ENCODE data around the gene SYS1. TPM values are rescaled to one million over a fixed set of nuclear protein-coding genes. Genes with fewer than 3 reads are reported as not detected.
"Not testable (repeated sequence)": the region's sequence is repeated elsewhere in the genome, so short reads cannot be mapped to it uniquely, and the experiment has no call there.

Gene SYS1
- total RNA-seq, 2 donors from 2014 or later = 28.0 to 33.3 TPM

DNA sequence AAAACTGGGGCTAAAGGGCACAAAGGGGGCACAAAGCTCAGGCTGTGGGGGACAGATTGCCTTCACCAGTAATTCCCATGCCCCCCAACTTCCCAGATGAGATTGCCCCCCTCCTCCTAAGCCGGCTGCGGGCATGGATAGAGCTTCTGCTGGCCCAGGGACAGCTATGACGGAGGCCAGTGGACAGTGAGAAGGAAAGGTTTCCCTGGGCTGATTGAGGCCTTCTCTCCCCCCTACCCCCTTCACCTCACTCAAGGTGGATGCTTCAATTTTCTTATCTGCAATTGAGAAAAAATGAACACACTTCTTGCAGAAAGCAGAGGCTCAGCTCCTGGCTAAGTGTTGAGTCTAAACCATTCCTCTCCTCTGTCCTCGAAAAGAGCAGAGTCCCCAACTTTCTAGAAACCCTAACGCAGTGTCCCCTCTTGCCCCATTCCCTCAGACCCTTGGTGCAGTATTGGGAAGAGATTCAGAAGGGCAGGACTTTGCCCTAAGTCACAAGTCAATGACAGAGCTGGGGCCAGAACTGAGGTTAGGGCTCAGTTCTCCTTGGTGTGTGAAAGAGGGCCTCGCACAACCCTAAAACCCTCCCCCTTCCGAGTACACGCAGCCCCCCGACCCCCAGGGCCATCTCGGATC is 15.5 kb upstream of the SYS1 start:
- no peak for DNase-seq (ENCODE audit: low spot score in 2 of 2)
- no peaks in the 10 kb centered on the region for H3K9me3 Mint-ChIP-seq
- peak in 1 of 2 donors; percentile 42 for ATAC-seq
- peaks cover 0 to 4% of the 10 kb centered on the region in 2 donors for H3K36me3 Mint-ChIP-seq
- peak overlapping the region; percentile 72 to 84 for H3K27ac Mint-ChIP-seq

DNA sequence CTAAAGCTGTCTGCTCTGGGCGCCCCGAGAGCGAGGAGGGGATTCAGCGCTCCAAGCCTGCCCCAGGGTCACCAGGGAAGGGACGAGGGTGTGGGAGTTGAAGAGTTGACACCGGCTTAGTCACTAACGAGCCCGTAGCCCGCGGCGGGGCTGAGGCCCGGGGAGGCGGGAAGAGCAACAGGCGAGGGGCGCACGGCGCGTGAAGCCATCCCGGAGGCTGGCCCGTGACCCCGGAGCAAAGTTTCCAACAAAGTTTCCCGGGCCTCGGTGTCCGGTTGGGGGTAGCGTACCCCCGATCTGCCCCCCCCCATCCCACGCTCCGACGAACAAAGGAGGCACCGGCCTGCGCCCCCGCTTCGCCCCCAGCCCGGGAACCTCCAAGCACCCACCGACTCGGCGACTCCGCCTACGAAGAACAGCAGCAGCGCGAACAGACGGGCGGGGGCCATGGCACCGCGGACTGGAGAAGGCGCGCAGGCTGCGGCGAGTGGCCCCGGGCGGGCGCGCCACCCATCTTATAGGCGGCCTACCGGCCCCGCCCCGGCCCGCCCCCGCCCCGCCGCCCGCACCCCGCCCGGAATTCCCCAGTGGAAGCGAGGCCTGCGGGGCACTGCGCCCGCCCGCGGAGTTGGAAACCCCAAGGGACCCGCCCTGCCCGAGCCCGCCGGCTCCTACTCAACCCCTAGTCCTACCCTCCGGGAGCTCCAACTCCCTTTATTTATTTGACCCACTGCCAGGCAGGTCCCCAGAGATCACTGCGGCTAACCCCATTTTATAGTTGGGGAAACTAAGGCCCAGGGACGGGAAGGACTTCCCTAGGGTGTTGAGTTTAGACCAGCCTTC is 14.8 kb upstream of the SYS1 start, which contains the start of gene SDC4:
Gene SDC4 (minus strand): TSS at position 489 of the 843 bp plus-strand sequence. CDS start 40 bp downstream, at position 449.
- DNase-seq (ENCODE audit: low spot score in 2 of 2) (peak; percentile 69 to 75), ATAC-seq (peak; percentile 69 to 82)
- peak within 1 kb of the TSS; percentile 72 to 84 for H3K27ac Mint-ChIP-seq

DNA sequence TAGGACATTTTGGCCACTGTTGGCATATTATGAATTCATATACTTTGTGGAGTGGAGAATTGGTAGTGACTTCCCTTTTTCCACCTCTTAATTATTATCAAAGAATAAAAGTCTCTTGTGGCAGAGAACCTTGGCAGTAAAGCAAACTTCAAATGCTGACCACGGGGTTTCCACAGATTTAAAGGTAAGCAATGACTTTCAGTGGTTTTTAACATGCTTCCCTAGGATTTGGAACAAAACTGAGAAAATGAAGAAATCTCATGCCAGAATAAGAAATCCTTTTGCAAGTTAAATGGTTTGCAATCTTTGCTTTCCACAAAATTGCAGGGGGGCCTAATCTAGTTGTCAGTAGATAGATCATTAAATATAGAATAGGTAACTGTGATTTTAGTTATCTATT is 12.7 kb upstream of the SYS1 start:
- no peak for ATAC-seq
- Mint-ChIP-seq H3K9me3 (no peaks in the 10 kb centered on the region), H3K27ac (no peak overlapping the region), H3K36me3 (peaks cover 0 to 4% of the 10 kb centered on the region in 2 donors)
- DNase-seq (ENCODE audit: low spot score in 2 of 2) = no peak

More for the DNA sequence above, 14.8 kb upstream of the SYS1 start, which contains the start of gene SDC4:
- peaks cover 0 to 4% of the 10 kb centered on the region in 2 donors for H3K36me3 Mint-ChIP-seq
- H3K9me3 Mint-ChIP-seq = no peaks in the 10 kb centered on the region

DNA sequence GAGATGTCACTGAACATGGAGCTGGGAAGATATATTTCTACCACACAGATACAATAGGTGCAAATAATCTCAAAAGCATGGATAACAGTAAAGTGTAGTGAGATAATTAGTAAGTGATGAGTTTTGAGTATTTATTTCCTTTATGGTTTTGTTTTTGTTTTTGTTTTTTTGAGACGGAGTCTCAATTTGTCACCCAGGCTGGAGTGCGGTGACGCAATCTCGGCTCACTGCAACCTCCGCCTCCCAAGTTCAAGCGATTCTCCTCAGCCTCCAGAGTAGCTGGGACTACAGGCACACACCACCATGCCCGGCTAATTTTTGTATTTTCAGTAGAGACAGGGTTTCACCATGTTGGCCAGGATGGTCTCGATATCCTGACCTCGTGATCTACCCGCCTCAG is 12.2 kb upstream of the SYS1 start:
- H3K27ac Mint-ChIP-seq; H3K9me3 Mint-ChIP-seq; DNase-seq (ENCODE audit: low spot score in 2 of 2); ATAC-seq; H3K36me3 Mint-ChIP-seq: not testable (repeated sequence)

DNA sequence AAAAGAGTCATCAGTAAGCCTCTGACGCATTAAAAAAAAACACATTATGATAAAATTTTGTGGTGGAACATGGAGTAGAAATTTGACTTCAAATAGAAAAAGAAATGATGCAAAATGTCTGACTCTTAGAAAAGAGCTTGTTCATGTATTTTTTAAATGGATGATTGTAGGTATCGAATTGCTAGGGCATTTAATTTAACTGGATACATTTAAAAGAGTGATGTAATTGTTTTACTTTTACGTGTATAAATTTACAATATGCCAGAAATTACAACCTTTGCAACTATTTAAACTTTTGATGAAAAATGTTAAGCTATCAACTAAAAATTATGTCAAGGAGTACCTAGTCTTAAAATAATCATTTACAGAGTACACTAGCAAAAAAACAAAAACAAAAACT is 10.2 kb upstream of the SYS1 start:
- H3K36me3 Mint-ChIP-seq = peaks cover 0 to under 1% of the 10 kb centered on the region in 2 donors
- no peak for DNase-seq (ENCODE audit: low spot score in 2 of 2)
- H3K9me3 Mint-ChIP-seq = no peaks in the 10 kb centered on the region
- ATAC-seq = no peak
- H3K27ac Mint-ChIP-seq = no peak overlapping the region

DNA sequence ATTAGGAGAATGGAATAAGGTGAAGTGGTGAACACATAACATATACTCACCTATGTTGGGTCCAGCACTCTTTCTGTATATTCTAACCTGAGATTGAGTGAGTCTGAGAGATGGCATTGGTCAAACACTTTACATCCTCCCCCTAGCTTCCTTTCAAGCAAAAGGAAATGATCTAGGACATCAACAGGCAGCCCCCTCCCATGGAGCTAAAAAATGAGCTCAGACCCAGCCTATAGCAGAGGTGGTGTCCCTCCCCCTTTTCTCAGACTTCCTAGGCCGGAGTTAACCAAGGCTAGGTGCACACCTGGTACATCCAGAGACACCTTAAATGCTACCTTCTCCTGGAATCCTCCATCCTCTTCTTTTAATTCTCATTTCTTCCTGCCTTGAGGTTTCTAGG is 9.2 kb upstream of the SYS1 start:
- DNase-seq (ENCODE audit: low spot score in 2 of 2) (no peak), ATAC-seq (no peak)
- peak overlapping the region in 1 of 2 donors; percentile 87 for H3K27ac Mint-ChIP-seq
- H3K36me3 Mint-ChIP-seq = no peaks in the 10 kb centered on the region
- no peaks in the 10 kb centered on the region for H3K9me3 Mint-ChIP-seq

DNA sequence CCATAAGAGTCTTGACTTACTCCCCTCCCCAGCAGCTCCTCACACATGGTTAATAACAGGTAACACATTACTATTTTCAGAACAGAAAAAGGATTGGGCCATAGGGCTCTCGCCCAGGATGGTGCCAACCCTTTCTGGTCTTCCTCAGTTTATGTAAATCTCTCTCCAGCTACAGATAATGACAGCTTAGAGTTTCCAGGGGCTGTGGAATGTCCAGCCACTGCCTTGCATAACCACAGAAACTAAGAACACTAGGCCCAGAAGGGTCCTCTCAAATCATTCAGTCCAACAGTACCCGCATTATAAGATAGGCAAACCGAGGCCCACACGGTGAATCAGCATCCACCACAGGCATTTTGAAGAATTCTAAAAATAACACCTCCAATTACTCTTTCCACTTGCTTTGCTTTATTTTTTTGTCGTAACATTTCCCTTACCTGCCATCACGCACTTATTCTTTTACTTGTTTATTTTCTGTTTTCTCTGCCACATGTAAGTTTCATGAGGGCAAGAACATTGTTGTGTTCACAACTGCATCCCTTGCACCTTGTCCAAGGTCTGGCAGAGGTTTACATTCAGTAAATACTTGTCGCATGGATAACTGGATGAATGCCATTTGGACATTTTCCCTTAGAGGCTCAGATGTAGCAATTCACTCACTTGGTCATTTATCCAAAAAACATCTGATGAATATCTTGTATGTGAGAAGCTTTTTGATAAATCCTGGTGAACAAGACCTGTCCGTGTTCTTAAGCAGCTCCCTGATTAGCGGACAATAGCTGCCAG is 8.3 kb upstream of the SYS1 start:
- Mint-ChIP-seq H3K9me3 (no peaks in the 10 kb centered on the region), H3K27ac (peak overlapping the region in 1 of 2 donors; percentile 87), H3K36me3 (no peaks in the 10 kb centered on the region)
- ATAC-seq (peak; percentile 40 to 80), DNase-seq (ENCODE audit: low spot score in 2 of 2) (no peak)

DNA sequence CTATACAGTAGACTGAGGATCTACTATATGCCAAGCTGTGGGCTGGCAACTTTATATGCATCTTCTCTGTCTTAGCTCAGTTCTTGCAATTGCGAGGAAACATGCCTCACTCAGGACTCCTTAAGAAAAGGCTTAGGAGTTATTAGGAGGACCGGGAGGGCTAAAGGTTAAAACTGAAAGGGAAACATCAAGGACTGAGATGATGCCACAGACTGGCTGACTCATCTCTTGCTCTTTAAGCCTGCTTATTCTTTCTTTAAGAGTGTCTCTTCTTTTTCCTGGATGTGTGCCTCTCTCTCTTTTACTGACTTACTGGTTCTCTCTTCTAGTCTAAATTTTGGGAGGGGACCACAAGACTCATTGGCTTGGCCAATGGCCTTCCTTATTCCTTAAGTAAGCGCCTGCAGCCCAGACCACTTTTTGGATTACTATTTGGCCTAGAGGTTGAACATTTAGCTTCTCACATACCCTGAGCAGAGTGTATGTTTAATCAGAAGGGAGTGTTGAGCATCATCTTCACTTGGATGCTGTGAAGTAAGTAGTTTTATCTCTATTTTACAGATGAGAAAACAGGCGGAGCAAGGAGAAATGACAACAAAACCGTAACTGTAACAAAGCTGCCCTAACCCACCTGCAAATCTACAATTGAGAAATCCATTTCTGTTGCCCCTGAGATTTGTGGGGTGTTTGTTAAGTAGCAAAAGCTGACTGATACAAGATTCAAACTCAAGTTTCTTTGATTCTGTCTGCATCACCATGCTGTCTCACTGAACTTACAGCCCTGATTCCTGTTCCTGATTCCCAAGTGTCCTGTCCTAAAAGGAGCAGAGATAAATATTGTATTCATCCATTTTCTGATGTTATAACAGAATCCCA is 7.5 kb upstream of the SYS1 start:
- ATAC-seq (peak; percentile 75 to 86), DNase-seq (ENCODE audit: low spot score in 2 of 2) (no peak)
- Mint-ChIP-seq H3K36me3 (no peaks in the 10 kb centered on the region), H3K27ac (peak overlapping the region in 1 of 2 donors; percentile 87), H3K9me3 (no peaks in the 10 kb centered on the region)

DNA sequence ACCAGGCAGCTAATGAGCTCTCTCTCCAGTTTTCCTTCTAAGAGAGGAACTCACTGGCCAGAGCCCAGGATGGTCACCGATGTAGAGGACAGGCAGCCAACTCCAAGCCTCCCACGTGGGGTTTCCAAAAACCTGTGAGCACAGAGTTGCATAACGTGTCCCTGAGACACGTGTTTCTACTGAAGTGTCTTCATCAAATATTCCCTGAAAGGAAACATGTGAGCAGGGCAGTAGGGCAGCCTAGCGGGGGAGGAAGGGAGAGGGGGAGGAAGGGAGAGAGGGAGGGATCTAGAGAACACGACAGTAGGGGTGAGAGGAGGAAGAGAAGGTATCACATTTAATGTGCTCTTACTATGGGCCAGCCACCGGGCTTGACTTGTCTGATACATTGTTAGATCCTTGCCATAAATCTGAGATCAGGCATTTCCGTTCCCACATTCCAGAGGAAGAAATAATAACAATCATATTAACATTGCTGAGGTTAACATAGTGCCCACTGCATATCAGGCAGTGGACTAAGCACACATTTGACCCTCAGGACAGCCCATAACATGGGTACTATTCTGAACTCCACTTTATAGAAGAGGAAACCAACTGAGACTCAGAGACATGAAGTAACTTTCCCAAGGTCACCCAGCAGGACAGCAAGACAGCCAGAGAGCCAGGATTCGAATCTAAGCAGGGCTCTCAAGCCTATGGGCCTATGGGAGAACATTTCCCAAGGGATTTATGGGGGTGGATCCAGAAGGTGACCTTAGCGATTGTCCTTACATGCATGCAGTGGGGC is 4.5 kb upstream of the SYS1 start:
- Mint-ChIP-seq H3K27ac (no peak overlapping the region), H3K9me3 (no peaks in the 10 kb centered on the region), H3K36me3 (peaks cover 0 to 2% of the 10 kb centered on the region in 2 donors)
- DNase-seq (ENCODE audit: low spot score in 2 of 2) = no peak
- no peak for ATAC-seq

DNA sequence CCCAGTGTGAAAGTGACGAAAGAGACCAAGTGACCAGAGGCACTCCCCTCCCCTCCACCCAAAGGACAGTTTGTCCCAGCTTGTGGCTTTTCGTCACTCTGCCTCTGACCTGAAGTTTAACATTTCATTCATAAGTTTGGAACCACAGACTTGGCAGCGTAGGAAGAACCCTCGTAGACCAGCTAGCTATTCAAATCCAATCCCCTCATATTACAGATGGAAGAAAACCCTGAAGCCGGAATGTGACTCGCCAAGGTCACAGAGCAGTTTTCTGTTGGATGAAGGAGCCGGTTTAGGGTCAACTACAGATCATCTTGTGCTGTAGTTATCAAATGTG is 3.9 kb upstream of the SYS1 start:
- H3K27ac Mint-ChIP-seq = no peak overlapping the region
- DNase-seq (ENCODE audit: low spot score in 2 of 2) = no peak
- peaks cover 0 to 7% of the 10 kb centered on the region in 2 donors for H3K36me3 Mint-ChIP-seq
- H3K9me3 Mint-ChIP-seq = no peaks in the 10 kb centered on the region
- no peak for ATAC-seq

DNA sequence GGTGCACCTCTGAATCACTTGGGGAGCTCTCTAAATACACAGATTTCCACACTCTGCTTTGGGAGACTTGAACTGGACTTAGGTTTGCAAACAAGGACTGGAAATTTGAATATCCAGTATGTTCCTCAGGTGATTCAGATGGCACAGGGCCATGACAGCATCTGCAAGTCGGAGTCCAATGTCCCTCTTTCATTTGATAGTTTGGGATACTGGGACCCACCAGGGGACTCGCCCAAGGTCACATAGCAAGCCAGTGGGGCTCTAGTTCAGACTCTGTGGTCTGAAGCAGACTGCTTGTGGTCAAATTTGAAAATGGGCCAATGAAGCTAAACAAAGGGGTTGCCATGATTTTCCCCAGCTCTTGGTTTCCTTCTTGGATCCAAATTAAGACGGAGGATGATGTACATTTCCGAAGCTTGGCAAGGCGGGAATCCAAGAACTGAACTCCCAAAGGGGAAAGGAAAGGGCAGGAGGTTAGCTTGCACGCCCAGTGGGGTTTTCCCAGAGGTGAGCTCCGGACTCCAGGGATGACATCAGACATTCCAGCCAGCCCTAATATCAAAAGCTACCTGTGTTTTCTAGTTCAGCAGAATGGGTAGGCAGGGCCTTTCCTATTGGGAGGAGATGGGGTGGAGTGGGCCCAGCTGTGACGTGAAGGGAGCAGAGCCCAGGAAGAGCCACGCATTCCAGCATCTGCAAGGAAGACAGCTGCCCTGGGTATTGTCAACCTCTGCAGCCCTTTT is 3.4 kb upstream of the SYS1 start:
- Mint-ChIP-seq H3K9me3 (no peaks in the 10 kb centered on the region), H3K36me3 (peaks cover 0 to 7% of the 10 kb centered on the region in 2 donors), H3K27ac (no peak overlapping the region)
- ATAC-seq (no peak), DNase-seq (ENCODE audit: low spot score in 2 of 2) (no peak)

DNA sequence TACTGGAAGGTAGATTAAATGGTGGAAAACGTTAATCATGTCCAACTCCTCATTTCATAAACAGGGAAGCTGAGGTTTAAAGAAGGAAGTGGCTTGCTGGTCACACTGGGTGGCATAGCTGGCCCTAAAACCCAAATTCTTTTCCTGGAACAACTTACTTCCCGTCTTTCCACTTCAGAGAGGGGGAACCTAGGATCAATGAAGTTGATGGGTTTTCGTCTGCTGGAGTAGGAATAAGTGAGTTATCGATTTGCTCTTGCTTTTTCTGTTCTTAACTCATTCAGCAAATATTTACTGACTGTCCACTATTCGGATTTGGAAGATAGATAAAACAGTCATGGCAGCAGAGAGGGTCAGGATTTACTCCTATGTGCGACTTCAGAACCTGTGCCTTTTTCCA is 1.2 kb upstream of the SYS1 start:
- DNase-seq (ENCODE audit: low spot score in 2 of 2) (no peak), ATAC-seq (no peak)

DNA sequence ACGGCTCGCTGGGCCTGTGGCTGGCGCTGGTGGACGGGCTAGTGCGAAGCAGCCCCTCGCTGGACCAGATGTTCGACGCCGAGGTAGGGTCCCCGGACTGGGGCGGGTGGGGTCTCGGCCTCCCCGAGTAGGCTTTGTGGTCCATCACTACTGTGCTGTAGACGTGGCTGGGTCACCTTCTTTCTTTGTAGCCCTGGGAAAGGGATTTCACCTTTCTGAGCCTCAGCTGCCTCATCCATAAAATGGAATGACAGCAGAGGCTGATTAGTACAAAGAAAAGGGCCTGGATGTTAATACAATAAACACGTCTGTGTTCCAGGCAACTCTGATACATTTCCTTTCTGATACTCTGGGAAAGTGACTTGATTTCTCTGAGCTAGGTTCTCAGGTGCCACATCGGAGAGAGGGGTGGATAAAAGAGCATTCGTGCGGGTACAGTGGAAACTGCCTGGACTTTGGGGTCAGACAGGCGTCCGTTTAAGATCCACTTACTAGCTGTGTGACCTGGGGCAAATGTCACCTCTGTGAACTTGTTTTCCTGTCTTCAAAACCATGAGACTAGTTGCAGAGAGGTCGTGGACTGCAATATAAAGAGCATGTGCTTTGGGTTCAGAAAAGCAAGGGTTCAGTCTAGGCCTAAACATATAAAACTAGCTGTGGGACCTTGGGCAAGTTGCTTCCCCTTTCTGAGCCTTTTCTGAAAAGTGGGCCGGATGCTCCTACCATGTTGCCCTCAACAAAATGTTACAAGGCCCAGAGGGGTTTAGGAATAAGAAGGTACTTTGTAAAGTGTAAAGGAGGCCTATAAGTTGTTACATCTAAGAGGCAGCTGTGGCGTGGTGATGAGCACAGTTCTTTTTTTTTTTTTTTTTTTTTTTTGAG is 896 bp downstream of the SYS1 start:
- ATAC-seq = no peak
- Mint-ChIP-seq H3K36me3 (peaks cover 6 to 7% of the 10 kb centered on the region in 2 donors), H3K27ac (peak overlapping the region; percentile 93 to 98), H3K9me3 (no peaks in the 10 kb centered on the region)
- DNase-seq (ENCODE audit: low spot score in 2 of 2) = no peak

More for the DNA sequence above, 1.2 kb upstream of the SYS1 start:
- Mint-ChIP-seq H3K9me3 (no peaks in the 10 kb centered on the region), H3K27ac (no peak overlapping the region), H3K36me3 (peaks cover under 1 to 7% of the 10 kb centered on the region in 2 donors)

DNA sequence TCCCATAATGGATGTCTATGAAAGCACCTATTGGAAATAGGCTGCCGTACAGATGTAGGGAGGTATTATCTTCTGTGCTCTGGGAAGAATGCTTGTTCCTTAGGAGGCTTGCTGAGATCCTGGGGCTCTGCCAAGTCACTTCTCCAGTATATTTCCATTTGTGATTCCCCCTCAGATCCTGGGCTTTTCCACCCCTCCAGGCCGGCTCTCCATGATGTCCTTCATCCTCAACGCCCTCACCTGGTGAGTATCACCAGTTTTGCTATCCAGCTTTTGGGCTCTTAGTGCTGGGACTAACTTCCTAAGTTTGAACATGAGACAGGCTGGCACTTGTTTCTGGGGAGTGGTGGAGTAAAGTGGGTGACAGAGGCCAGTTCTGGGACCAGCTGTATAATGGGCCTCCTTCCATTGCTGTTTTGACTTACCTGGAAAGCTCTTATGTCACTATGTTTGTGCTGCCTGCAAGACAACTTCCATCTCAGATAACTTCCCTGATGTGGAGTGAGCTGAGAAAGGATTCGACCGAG is 2.6 kb downstream of the SYS1 start:
- Mint-ChIP-seq H3K36me3 (peaks cover 6 to 7% of the 10 kb centered on the region in 2 donors), H3K9me3 (no peaks in the 10 kb centered on the region), H3K27ac (no peak overlapping the region)
- no peak for ATAC-seq
- no peak for DNase-seq (ENCODE audit: low spot score in 2 of 2)

Measured in activated naive CD4-positive, alpha-beta T cell treated with anti-CD3 and anti-CD28 coated beads, Interleukin-2, amount 50 U/mL, for 72 hours (primary cell).